Neural cell (in vitro differentiated cells): ENCODE results near the gene ANKS1A. TPM values are rescaled to one million over a fixed set of nuclear protein-coding genes. Genes with fewer than 3 reads are reported as not detected.

Experiments
- H2AFZ ChIP-seq: fragments of 200-600, 300-800 bp; sonication (generic), shearing (Covaris generic); 2 replicates; pipeline ENCODE4 v1.6.0; 2014; ENCODE audit warnings: low read depth, mild to moderate bottlenecking, antibody characterized with exemption, low read length, moderate library complexity
- H3F3A ChIP-seq: fragments of 200-600 bp; shearing (Covaris generic); 2 replicates; pipeline ENCODE4 v1.6.1; 2016; ENCODE audit warnings: mild to moderate bottlenecking, moderate library complexity, mixed read lengths, antibody characterized with exemption, low read length; ENCODE audit not compliant: insufficient read depth, poor library complexity, severe bottlenecking
- H3K27ac ChIP-seq: fragments of 200-600, 300-800 bp; sonication (generic), shearing (Covaris generic); 2 replicates; pipeline ENCODE4 v1.5.1; 2014; ENCODE audit warnings: mild to moderate bottlenecking, low read length, moderate library complexity
- H3K27me3 ChIP-seq: fragments of 300-800, 200-600 bp; sonication (generic), shearing (Covaris generic); 2 replicates; pipeline ENCODE4 v1.6.0; 2014; ENCODE audit warnings: mild to moderate bottlenecking, low read depth, low read length, moderate library complexity; ENCODE audit not compliant: insufficient read depth
- H3K36me3 ChIP-seq: fragments of 300-800, 200-600 bp; sonication (generic), shearing (Covaris generic); 2 replicates; pipeline ENCODE4 v1.5.1; 2014; ENCODE audit warnings: mild to moderate bottlenecking, antibody characterized with exemption, low read length, moderate library complexity; ENCODE audit not compliant: insufficient read depth
- H3K4me2 ChIP-seq: fragments of 300-800, 200-600 bp; sonication (generic), shearing (Covaris generic); 2 replicates; pipeline ENCODE4 v1.6.0; 2014; ENCODE audit warnings: mild to moderate bottlenecking, low read length
- H3K4me3 ChIP-seq: fragments of 300-800, 200-600 bp; sonication (generic), shearing (Covaris generic); 2 replicates; pipeline ENCODE4 v1.5.1; 2014; ENCODE audit warnings: mild to moderate bottlenecking, low read length, moderate library complexity
- H3K79me2 ChIP-seq: fragments of 200-600 bp; shearing (Covaris generic); replicated peaks from 2 replicates; pipeline ENCODE4 v1.6.0; 2014; ENCODE audit warnings: mild to moderate bottlenecking, low read length, moderate library complexity; ENCODE audit not compliant: insufficient read depth
- H3K9ac ChIP-seq: fragments of 300-800, 200-600 bp; sonication (generic), shearing (Covaris generic); 2 replicates; pipeline ENCODE4 v1.6.1; 2016; ENCODE audit warnings: mild to moderate bottlenecking, low read length, mixed read lengths
- H3K9me2 ChIP-seq: fragments of 200-600 bp; shearing (Covaris generic); 2 replicates; pipeline ENCODE4 v1.6.1; 2016; ENCODE audit warnings: mild to moderate bottlenecking, low read length, mixed read lengths; ENCODE audit not compliant: insufficient read depth
- H3K9me3 ChIP-seq: fragments of 200-600, 300-800 bp; sonication (generic), shearing (Covaris generic); 2 replicates; pipeline ENCODE4 v1.6.1; 2016; ENCODE audit warnings: mild to moderate bottlenecking, mixed run types, low read length, moderate library complexity, mixed read lengths
- H4K20me1 ChIP-seq: fragments of 200-600 bp; shearing (Covaris generic); 2 replicates; pipeline ENCODE4 v1.6.1; 2016; ENCODE audit warnings: mild to moderate bottlenecking, mixed run types; ENCODE audit not compliant: insufficient read depth
- CTCF ChIP-seq: fragments of 450-650 bp; IDR thresholded peaks from 2 replicates; pipeline ENCODE4 v1.5.1; 2014; ENCODE audit warnings: antibody characterized with exemption, mild to moderate bottlenecking, moderate library complexity; ENCODE audit not compliant: poor library complexity, severe bottlenecking
- EP300 ChIP-seq: fragments of 450-650 bp; conservative IDR thresholded peaks from 2 replicates; pipeline ENCODE4 v1.6.1; 2014; ENCODE audit warnings: antibody characterized with exemption, mild to moderate bottlenecking, moderate library complexity; ENCODE audit not compliant: poor library complexity, severe bottlenecking
- EZH2 ChIP-seq: fragments of 200-600, 300-800 bp; shearing (Covaris generic), sonication (generic); IDR thresholded peaks from 2 replicates; pipeline ENCODE4 v1.6.1; 2014; ENCODE audit warnings: antibody characterized with exemption, low read length, borderline replicate concordance, mild to moderate bottlenecking; ENCODE audit not compliant: insufficient read depth, poor library complexity, severe bottlenecking
- MXI1 ChIP-seq: fragments of 450-650 bp; conservative IDR thresholded peaks from 2 replicates; pipeline ENCODE4 v1.6.1; 2014; ENCODE audit warnings: antibody characterized with exemption, mild to moderate bottlenecking; ENCODE audit not compliant: poor library complexity, severe bottlenecking
- POLR2AphosphoS5 ChIP-seq: IDR thresholded peaks from 2 replicates; pipeline ENCODE4 v1.6.1; 2012
- RAD21 ChIP-seq: fragments of 450-650 bp; conservative IDR thresholded peaks from 2 replicates; pipeline ENCODE4 v1.6.1; 2014; ENCODE audit warnings: antibody characterized with exemption, mild to moderate bottlenecking, moderate library complexity
- REST ChIP-seq: IDR thresholded peaks from 2 replicates; pipeline ENCODE4 v1.6.1; 2012; ENCODE audit warnings: borderline replicate concordance
- SMC3 ChIP-seq: fragments of 450-650 bp; conservative IDR thresholded peaks from 2 replicates; pipeline ENCODE4 v1.6.1; 2014; ENCODE audit warnings: antibody characterized with exemption, mild to moderate bottlenecking, moderate library complexity; ENCODE audit not compliant: poor library complexity
- TAF1 ChIP-seq: IDR thresholded peaks from 2 replicates; pipeline ENCODE4 v1.6.1; 2012; ENCODE audit warnings: low read depth
- polyA plus RNA-seq: library from polyadenylated mRNA; depleted of rRNA; stranded (reverse); fragments of >200 nt; gene quantifications from 2 replicates; pipeline ENCODE4 v1.2.3, GENCODE V29; 2014

ANKS1A gene
- polyA plus RNA-seq, 1 donor from 2014 or later = 22.6 TPM

GRCh38 chr6:35014786-35015185 is 125.7 kb downstream of the ANKS1A start (continued):
- TF ChIP-seq MXI1 = no peak

- no peaks in the 10 kb centered on the region for H3K9me3 ChIP-seq
- H3K27me3 ChIP-seq = no peaks in the 10 kb centered on the region
- peaks cover 5% of the 10 kb centered on the region for H3K36me3 ChIP-seq
- no peak overlapping the region for H3K27ac ChIP-seq
- no peaks in the 10 kb centered on the region for H3K79me2 ChIP-seq
- no peaks in the 10 kb centered on the region for H3K9me2 ChIP-seq
- no peak overlapping the region for H2AFZ ChIP-seq
- no peak overlapping the region for H3K4me3 ChIP-seq
- no peaks in the 10 kb centered on the region for H3F3A ChIP-seq
- H3K4me2 ChIP-seq = no peak overlapping the region
- no peak for TF ChIP-seq RAD21
- no peak for TF ChIP-seq TAF1
- no peak for TF ChIP-seq EZH2
- TF ChIP-seq POLR2AphosphoS5 = no peak
- no peak for TF ChIP-seq REST
- no peak for TF ChIP-seq EP300
- no peak for TF ChIP-seq MXI1
- TF ChIP-seq CTCF = no peak
- no peak for TF ChIP-seq SMC3
- no peaks in the 10 kb centered on the region for H4K20me1 ChIP-seq
- no peak overlapping the region for H3K9ac ChIP-seq
These were observed 126.4 kb downstream of the ANKS1A start for GRCh38 chr6:35015476-35015875.

GRCh38 chr6:35015996-35016395 is 126.9 kb downstream of the ANKS1A start:
- no peak overlapping the region for H2AFZ ChIP-seq
- peaks cover 5% of the 10 kb centered on the region for H3K36me3 ChIP-seq
- H3K9me3 ChIP-seq = no peaks in the 10 kb centered on the region
- no peaks in the 10 kb centered on the region for H3K27me3 ChIP-seq
- H3K79me2 ChIP-seq = no peaks in the 10 kb centered on the region
- no peaks in the 10 kb centered on the region for H4K20me1 ChIP-seq
- no peaks in the 10 kb centered on the region for H3K9me2 ChIP-seq
- TF ChIP-seq SMC3 (no peak), POLR2AphosphoS5 (no peak), RAD21 (no peak), REST (no peak), EP300 (no peak), MXI1 (no peak), TAF1 (no peak), CTCF (no peak), EZH2 (no peak)
- no peak overlapping the region for H3K9ac ChIP-seq
- H3K27ac ChIP-seq = no peak overlapping the region
- no peaks in the 10 kb centered on the region for H3F3A ChIP-seq
- H3K4me3 ChIP-seq = no peak overlapping the region
- no peak overlapping the region for H3K4me2 ChIP-seq
